ENCODE measurements around the gene EPB41L4B.
"Not testable (repeated sequence)": the region's sequence is repeated elsewhere in the genome, so short reads cannot be mapped to it uniquely, and the experiment has no call there.

EPB41L4B gene

GRCh38 chr9:109228093-109228642, 92.7 kb downstream of the EPB41L4B start:
- H3K4me3 ChIP-seq (ENCODE audit: low read depth, low read length) = no peak overlapping the region
- DNase-seq (ENCODE audit: low read depth) = no peak

DNA sequence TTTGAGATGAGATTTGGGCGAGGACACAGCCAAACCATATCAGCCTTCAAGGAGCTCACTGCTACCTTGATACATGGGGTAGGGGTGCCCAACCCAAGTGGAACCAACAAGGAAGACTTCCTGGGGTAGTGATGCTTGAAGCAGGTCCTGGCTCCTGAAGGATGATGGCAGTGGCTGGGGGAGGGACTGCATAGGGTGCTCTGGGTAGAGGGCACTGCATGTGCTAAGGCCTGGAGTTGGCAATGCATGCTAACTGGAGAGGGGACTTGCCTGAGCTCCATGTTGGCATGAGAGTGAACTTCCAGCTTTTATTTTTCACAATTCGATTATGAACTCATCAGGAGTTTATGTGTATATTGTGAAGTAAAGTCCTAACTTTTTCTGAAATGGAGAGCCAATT, 95.2 kb downstream of the EPB41L4B start:
- no peak overlapping the region for H3K4me3 ChIP-seq (ENCODE audit: low read depth, low read length)
- DNase-seq (ENCODE audit: low read depth) = no peak

- DNase-seq (ENCODE audit: low read depth) = no peak
- H3K4me3 ChIP-seq (ENCODE audit: low read depth, low read length) = no peak overlapping the region
Measured at GRCh38 chr9:109224751-109225150, 96.1 kb downstream of the EPB41L4B start.

DNA sequence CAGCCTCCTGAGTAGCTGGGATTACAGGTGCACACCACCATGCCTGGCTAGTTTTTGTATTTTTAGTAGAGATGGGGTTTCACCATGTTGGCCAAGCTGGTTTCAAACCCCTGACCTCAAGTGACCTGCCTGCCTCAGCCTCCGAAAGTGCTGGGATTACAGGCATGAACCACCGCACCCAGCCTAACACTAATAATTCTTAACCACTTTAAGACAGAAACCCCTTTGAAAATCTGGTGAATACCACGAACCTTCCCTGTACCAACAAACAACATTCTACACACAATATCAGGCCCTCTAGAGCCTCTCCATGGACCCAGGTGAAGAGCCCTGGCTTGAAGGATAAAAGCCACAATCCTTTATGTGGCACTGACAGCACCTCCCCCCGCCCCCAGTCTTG, 102.6 kb downstream of the EPB41L4B start:
- DNase-seq (ENCODE audit: low read depth); H3K4me3 ChIP-seq (ENCODE audit: low read depth, low read length): not testable (repeated sequence)

DNA sequence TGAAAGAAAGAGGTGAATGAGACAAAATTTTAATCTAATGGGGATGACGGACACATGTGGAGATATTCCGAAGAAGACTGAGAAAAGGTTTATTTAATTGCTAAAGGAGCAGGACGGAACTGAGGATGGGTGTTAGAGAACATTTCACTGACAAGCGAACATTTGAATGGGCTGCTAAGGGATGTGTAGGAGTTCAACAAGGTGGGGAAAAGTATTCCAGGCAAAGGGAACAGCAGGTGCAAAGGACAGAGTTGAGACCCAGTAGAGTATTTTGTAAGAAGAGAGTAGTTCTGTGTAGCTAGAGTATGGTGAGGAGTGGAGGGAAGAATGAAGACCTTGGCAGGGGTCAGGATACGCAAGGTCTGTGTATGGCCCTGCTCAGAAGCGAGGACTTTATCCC, 106.4 kb downstream of the EPB41L4B start:
- no peak overlapping the region for H3K4me3 ChIP-seq (ENCODE audit: low read depth, low read length)
- no peak for DNase-seq (ENCODE audit: low read depth)

DNA sequence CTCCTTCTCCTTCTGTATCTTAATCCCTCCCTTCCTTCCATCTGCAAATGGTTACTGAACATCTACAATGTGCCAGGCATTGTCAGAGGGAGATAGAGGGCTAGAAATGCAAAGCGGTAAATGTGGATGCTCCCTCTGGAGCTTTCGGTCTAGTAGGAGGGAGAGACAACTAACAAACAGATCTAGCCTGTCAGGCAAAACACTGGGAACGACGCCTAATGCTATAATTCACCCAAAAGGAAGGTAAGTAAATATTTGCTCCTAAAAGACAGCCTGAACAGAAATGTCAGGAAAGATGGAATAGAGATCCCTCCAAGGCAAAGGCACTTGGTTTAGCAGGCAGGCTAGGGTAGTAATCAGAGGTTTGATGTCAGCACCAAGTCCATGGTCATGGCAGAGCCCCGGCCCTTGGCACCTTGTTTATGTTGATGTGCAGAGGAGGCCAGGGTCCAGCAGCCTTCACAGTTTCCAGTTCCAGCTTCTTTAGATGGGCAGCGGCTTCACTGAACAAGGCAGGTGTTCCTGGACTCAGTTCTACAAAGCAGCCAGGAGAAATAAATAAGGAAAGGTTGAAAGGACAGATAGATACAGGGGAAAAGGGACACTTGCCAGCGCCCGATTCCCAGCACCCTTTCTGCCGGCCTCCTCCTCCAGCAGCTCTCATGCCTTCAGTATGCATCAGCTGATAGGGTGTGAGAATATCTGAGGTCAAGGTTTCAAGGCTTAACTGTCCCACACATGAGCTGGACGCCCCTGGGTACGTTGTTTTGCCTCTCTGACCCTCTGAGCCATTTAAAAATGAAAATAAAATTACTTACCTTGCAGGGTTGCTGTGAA, 107.4 kb downstream of the EPB41L4B start:
- no peak overlapping the region for H3K4me3 ChIP-seq (ENCODE audit: low read depth, low read length)
- DNase-seq (ENCODE audit: low read depth) = no peak

GRCh38 chr9:109212768-109213167, 108.1 kb downstream of the EPB41L4B start:
- DNase-seq (ENCODE audit: low read depth) = no peak
- H3K4me3 ChIP-seq (ENCODE audit: low read depth, low read length) = no peak overlapping the region

GRCh38 chr9:109206670-109207069, 114.2 kb downstream of the EPB41L4B start:
- no peak overlapping the region for H3K4me3 ChIP-seq (ENCODE audit: low read depth, low read length)
- DNase-seq (ENCODE audit: low read depth) = no peak

DNA sequence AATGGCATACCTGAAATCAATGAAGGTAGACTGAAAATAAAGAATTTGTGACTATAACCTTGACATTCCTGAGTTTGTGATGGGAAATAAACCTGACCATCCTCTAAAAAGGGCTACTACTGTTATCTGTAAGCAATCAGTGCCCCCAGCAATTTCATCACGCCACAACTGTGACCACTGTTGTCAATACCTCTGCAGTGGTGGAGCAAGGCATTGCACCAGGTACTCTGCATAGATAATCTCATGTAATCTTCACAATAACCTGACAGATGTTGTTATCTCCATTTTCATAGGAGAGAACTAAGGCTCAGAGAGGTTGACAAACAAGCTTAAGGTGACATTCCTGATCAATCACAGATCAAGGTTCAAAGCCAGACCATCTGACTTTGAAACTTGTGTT, 115.3 kb downstream of the EPB41L4B start:
- no peak for DNase-seq (ENCODE audit: low read depth)
- no peak overlapping the region for H3K4me3 ChIP-seq (ENCODE audit: low read depth, low read length)

- no peak for DNase-seq (ENCODE audit: low read depth)
- H3K4me3 ChIP-seq (ENCODE audit: low read depth, low read length) = no peak overlapping the region
Measured at GRCh38 chr9:109203761-109204360, 117.0 kb downstream of the EPB41L4B start.

GRCh38 chr9:109199676-109200075, 121.2 kb downstream of the EPB41L4B start:
- no peak for DNase-seq (ENCODE audit: low read depth)
- H3K4me3 ChIP-seq (ENCODE audit: low read depth, low read length) = no peak overlapping the region

DNA sequence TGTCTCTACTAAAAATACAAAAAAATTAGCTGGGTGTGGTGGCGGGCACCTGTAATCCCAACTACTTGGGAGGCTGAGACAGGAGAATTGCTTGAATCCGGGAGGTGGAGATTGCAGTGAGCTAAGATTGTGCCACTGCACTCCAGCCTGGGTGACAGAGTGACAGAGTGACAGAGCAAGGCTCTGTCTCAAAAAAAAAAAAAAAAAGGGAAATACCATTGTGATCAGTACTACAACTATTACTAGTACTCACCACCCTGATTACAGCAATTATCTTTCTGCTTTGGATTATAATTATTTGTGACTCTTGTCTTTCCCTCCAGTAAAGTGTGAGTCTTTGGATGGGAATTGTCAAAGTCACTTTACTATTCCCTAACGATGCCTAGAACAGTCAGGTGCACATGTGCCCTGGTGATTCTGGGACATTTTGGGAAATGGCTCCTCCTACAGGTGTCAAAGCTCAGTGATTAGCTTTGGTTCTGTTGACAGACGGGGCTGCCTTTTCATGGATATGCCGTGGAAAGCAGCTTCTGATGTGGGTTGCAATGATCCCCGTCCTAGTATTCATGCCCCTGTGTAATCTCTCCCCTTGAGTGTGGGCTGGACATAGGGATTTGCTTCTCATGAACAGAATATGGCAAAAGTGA, 122.0 kb downstream of the EPB41L4B start:
- H3K4me3 ChIP-seq (ENCODE audit: low read depth, low read length) = no peak overlapping the region
- no peak for DNase-seq (ENCODE audit: low read depth)

- no peak for DNase-seq (ENCODE audit: low read depth)
Measured at GRCh38 chr9:109193974-109194556, 126.8 kb downstream of the EPB41L4B start.

GRCh38 chr9:109192732-109193361, 128.0 kb downstream of the EPB41L4B start:
- no peak for DNase-seq (ENCODE audit: low read depth)

More at GRCh38 chr9:109193974-109194556, 126.8 kb downstream of the EPB41L4B start:
- H3K4me3 ChIP-seq (ENCODE audit: low read depth, low read length) = no peak overlapping the region

GRCh38 chr9:109191746-109192145, 129.1 kb downstream of the EPB41L4B start:
- H3K4me3 ChIP-seq (ENCODE audit: low read depth, low read length) = no peak overlapping the region
- DNase-seq (ENCODE audit: low read depth) = no peak

More at GRCh38 chr9:109192732-109193361, 128.0 kb downstream of the EPB41L4B start:
- no peak overlapping the region for H3K4me3 ChIP-seq (ENCODE audit: low read depth, low read length)

DNA sequence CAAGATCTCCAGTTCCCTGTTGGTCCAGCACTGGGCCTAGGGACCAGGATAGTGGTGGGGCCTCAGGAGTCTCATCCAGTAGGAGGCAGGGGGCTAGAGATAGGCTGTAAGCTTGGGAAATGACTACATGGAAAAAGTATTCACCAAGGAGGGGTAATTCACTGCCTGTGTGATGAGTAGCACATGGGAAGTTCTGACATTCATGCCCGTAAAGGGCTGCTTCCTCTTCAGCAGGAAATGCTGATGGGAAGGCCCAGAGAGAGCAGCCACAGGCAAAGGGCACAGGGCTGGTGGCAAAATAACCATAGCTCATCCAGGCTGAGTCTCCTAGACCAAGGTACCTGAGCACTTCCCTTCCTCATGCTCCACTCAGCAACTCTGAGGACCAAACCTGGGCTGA, 130.7 kb downstream of the EPB41L4B start:
- no peak overlapping the region for H3K4me3 ChIP-seq (ENCODE audit: low read depth, low read length)
- no peak for DNase-seq (ENCODE audit: low read depth)

DNA sequence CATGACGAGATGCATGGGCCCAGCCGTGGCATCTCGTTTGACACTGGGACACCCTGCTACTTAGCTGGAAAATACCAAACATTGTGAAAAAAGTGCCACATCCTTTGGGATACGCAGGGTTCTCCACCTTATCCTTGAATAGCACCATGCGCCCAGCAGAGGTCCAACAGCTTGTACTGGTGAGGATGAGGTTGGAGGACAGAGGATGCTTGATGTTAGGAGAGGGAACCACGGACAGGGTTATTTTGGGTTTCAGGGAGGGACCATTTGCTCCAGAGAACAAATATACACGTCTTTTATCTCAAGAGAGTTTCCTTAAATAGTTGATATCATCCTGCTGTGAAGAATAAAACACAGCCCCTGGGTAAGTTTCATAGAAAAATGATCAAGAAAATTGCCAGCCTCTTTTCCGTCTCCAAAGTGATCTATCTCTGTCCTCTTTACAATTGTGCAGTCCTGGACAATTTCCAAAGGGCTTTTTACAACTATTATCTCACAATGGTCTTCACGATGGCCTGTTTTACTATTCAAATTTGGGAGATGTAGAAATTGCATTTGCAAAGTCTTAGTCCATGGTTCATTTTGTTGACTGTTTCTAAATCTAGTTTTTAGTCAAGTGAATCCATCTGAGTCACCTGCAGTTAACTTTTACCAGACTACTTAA, 133.9 kb downstream of the EPB41L4B start:
- DNase-seq (ENCODE audit: low read depth) = no peak
- no peak overlapping the region for H3K4me3 ChIP-seq (ENCODE audit: low read depth, low read length)

GRCh38 chr9:109182940-109183798, 137.7 kb downstream of the EPB41L4B start:
- DNase-seq (ENCODE audit: low read depth) = no peak
- no peak overlapping the region for H3K4me3 ChIP-seq (ENCODE audit: low read depth, low read length)
